SH-SY5Y (cell line): ENCODE data around the gene C8A.

Source experiments
- GATA2 ChIP-seq: IDR thresholded peaks from 2 replicates; pipeline ENCODE4 v1.6.1; 2011; ENCODE audit warnings: mild to moderate bottlenecking, low read depth, low read length
- GATA3 ChIP-seq: IDR thresholded peaks from 2 replicates; pipeline ENCODE4 v1.6.1; 2011; ENCODE audit warnings: low read depth, mild to moderate bottlenecking, low read length, moderate library complexity

DNA sequence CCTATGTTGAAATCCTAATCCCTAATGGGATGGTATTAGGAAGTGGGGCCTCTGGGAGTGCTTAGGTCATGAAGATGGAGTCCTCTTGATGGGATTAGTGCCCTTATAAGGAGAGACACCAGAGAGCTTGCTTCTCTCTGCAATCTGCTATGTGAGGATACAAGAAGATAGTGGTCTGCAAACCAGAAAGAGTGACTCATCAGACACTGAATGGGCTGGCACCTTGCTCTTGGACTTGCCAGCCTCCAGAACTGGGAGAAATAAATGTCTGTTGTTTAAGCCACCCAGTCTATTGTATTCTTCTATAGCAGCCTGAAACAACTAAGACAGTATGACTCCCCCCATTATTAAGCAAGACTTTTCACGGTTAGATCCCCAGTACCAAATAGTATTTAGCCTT, 67.9 kb downstream of the C8A start:
- TF ChIP-seq GATA3 (no peak), GATA2 (no peak)
